Mucosa of gallbladder (tissue), 1 donor: Measurements from ENCODE around the gene PTBP1. TPM values are rescaled to one million over a fixed set of nuclear protein-coding genes. Genes with fewer than 3 reads are reported as not detected.
A peak's percentile ranks its signal among the peaks of the same experiment; 100 is the strongest.

Experiments
- DNase-seq: peaks from one replicate; pipeline ENCODE4 v3.0.0-alpha.2; 2020; ENCODE audit warnings: low spot score
- total RNA-seq: library from RNA; stranded (reverse); gene quantifications from one replicate; pipeline ENCODE4 v1.2.1, GENCODE V29; 2021
- donor health status: DM: no; HTN: no; CAD: no.

Gene PTBP1
- total RNA-seq, 1 donor from 2014 or later = 270 TPM

DNA sequence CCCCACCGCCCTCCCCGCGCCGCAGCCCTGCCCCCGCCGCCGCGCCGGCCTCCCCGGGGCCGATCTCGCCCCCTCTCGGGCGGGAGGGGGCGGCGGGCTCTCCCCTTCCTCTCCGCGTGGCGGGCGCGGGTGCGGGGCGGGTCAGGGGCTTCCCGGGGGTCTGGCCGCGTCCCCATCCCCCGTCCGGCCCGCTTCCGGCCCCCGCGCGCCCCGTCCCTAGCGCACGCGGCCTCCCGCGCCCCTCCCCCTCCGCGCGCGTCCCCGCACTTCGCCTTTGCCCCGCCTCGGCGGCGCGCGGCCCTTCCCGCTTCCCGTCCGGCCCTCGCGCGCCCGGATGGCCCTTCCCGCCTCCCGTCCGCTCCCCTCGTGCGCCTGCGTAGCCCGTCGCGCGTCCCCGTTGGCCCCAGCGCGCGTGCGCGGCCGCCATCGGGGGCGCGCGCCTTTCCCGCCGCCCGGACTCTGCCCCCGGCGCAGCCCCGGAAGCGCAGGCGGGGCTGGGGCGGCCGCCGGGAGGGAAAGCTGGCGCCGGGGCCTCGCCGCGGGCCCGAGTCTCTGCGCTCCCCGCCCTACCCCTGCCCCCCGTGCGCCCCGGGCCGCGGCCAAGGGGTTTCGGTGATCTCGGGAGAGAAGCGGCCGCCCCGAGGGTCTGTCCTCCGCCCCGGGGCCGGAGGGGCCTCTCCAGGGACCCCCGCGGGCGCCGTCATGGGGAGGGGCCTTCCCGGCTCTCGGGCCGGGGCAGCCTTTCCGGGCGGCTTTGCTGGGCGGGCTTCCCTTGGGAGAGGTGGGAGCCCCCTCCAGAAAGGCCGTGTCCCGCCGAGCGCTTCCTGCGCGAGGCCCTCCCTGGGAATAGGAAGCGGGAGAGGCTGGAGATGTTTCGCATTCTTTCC lies 519 bp downstream of the PTBP1 start:
- DNase-seq = peak; percentile 90

DNA sequence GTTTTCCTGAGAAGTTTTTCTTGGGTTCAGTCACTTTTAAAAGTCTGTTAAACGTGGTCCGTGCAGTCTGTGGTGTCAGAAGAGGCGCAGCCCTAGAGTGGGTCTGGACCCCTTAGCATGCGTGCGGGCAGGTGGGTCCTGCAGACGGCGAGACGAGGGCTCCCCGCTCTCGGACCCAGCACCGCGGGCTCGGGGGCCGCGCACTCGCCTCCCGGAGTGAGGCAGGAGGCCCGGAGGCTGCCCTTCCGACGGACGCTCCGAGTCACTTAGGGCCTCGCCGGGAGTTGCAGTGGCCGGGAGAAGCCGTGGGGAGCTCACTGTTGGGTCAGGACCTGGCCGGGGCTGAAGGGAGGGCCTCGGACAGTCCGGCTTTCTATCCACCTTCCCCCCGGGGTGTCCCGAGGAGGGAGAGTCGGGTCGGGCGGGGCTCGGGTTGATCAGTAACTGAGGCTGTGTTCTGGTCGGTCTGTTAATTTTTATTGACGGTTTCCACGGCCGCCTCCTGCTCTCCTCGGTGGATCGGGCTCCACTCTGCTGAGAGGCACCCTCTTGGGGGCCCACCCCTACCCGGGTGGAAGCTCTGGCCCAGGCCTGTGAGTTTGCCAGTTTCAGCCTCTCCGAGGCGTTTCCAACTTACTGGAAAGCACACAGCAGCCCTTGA lies 1.3 kb downstream of the PTBP1 start:
- DNase-seq = peak; percentile 45

DNA sequence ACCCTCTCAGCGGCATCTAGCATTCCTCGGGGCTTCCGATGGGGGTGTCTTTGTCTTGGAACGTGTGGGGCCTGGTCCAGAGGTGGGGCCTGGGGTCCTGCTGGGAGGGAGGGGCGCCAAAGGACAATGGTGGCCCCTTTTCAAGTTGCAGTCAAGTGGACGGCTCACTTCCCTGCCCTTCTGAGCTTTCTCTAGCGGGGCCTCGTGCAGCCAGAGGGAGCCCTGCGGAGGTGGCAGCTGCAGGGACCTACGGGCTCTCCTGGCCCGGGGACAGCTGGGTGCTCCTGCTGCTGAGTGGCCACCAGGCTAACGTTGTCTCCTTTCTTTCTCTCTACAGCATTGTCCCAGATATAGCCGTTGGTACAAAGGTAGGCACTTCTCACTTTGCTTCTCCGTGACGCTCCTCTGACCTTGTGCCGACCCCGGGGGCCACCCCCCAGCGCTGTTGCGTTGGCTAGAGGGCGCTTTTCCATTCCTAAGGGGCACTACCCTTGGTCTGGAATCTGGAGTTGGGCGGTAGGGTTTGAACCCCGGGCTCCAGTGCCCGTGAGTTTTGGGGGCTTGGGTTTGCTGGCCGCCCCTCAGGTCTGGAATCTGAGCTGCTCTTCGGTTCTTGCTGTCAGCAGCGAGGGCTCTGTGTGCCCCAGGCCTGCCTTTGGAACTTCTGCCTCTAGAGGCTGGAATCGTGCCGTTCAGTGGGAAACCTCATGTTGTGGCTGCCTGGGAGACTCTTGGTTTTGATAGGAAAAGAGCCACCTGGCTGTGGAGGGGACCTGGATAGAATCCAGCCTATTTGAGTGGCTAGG lies 2.0 kb downstream of the PTBP1 start:
- no peak for DNase-seq

DNA sequence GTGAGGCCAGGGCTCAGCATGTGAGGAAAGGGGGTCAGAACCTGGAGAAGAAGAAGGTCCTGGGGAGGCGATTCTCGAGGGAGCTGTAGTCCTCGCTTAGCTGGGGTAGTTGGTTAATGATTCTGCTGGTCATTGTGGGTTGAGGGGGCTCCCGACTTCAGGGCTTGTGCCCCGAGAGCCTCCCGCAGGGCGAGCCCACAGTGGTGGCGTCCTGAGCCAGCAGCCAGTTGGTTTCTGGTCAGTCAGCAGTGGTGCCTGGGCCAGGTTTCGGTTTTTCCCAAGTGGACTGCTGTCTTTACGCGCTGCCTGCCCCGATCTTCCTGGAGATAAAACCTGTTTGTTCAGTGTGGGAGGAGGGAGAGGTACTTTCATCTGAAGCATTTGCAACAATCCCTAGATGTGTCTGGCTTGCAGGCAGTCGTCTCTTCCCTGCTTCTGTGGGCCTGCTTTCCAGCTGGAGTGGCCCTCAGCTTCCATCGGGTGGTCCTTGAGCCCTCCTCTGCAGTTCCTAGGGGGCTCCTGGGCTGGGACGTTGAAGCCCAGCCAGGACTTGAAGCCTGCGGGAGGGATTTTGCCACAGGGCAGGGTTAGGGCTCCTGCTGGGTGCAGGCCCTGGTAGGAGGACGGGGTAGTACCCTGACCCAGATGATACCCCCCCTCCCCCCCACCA lies 3.2 kb downstream of the PTBP1 start:
- DNase-seq = peak; percentile 63

DNA sequence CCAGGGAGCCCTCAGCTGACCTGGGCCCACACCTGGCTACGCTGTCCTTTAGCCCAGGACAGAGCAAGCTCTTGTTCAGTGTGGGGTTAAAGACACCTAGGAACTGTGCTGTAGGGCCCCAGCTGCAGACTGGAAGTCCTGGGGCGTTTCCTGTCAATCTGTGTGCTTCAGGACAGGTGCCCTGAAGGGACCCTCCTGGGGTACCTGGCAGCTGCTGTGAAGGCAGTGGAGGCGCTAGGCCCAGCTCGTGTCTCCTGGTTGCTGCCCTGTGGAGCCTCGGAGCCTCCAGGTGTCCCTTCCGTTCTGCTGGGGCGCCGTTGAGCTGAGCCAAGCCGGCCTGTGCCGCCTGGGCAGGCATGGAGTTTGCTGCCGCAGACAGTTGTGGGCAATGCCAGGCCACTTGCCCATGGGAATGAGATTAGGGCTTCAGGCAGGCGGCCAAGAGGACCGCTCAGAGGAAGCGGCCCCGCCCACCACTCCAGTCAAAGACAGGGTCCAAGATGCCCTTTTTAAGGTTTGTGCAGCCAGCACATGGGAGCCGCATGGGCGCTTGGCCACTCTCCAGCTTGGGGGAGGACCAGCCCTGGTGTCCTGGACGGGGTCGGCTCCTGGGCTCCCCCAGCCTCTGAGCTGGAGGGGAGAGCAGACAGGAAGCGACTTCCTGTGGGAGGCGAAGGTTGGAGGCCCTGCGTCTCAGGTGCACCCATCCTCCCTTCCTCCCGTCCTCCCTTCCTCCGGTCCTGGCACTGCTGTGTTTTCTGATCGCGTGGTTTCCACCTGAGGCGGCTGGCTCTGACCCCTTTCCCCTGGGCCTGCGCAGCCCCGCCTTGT lies 4.0 kb downstream of the PTBP1 start:
- peak; percentile 53 for DNase-seq

DNA sequence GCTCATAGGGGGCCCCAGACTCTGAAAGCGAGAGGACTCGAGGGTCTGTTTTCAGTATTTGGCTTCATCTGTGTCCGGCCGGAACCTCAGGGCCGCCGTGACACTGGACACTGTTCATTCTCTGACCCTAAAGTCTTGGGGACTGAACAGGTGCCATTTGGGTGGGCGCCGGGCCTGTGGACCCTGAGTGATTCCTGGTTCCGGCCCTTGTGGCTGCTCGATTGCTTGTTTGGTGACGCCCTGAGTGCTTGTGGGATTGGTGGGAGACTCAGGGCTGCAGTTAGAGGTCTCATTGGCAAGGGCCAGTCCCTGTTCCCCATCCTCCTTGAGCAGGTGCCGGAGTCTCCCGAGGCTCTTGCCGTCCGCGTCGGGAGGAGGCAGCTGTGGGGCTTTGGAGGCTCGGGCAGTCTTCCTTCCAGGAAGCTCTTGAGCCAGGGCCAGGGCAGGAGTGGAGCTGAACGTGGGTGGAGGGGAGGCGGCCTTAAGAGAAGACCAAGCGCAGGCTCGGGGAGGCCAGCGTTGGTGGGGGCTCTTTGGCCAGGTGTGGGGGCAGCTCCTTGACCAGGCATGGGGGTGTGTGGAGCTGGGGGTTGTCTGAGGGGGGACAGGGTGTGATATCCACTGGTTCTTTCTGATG lies 4.7 kb downstream of the PTBP1 start:
- DNase-seq = peak; percentile 39

DNA sequence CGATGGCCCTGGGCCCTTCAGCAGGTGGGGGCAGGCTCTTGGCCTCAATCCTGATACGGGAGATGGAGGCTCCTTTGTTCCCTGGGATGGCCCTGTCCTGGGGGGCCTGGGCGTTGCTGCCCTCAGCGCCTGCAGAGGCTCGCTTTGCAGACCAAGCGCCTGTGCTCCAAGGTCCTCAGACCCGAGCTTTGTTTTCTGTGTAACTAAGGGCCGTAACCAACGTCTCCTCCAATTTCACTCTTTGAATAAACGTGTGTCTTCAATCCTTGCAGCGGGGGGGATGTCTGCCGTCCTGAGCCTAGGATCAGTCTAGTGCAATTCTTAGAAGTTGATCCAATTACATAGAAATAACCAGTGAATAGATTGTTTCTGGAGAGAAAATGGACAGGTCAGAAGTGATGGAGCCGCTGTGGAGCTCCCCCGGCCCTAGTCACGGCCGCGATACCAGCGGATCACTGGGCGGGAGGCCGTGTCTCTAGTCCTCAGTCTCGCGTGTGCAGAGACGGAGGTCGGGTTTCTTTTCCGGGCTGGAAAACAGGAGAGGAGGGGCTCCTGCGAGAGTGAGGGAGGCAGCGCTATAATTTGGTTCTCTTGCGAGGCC lies 5.3 kb downstream of the PTBP1 start:
- DNase-seq = no peak

DNA sequence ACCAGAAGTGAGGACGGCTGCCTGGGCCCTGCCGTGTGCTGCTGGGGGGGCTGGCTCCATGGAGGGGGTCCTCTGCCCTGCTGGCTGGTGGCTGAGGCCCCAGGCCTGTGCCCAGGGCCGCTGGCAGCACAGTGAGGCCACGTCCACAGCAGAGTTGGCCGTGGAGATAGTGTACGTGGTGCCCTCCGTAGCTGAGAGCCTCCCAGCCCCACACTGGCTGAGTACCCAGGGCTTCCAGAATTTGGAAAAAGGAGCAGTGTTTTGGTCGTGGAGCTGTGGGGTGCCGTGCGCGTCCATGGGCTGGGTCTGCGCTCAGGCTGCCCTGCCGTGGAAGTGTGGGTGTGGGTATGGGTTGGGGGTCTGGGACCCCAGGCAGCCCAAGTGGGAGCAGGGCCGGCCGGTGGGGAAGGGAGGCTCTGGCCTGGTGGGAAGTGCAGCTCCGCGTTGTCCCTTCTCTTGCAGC lies 5.9 kb downstream of the PTBP1 start:
- DNase-seq = no peak

DNA sequence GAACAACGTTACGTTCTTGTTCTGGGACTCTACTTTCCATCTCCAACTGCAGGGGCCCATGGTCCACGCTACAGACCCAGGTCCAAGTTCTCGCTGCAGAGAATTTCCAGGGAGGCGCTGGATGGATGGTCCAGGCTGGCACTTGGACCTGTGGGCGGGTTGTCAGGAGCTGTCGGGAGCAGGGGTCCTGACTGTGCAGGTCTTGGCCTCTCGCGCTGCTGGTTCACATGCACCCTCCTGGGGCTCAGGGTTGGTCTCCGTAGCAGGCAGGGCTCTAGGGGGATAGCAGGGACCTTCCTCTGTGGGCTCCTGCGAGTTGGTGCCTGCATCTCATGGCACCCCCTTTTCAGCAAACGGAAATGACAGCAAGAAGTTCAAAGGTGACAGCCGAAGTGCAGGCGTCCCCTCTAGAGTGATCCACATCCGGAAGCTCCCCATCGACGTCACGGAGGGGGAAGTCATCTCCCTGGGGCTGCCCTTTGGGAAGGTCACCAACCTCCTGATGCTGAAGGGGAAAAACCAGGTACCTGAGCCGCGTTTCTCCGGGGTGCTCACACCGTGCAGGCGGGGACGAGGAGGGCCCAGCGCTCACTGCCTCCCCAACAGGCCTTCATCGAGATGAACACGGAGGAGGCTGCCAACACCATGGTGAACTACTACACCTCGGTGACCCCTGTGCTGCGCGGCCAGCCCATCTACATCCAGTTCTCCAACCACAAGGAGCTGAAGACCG lies 6.6 kb downstream of the PTBP1 start:
- no peak for DNase-seq

DNA sequence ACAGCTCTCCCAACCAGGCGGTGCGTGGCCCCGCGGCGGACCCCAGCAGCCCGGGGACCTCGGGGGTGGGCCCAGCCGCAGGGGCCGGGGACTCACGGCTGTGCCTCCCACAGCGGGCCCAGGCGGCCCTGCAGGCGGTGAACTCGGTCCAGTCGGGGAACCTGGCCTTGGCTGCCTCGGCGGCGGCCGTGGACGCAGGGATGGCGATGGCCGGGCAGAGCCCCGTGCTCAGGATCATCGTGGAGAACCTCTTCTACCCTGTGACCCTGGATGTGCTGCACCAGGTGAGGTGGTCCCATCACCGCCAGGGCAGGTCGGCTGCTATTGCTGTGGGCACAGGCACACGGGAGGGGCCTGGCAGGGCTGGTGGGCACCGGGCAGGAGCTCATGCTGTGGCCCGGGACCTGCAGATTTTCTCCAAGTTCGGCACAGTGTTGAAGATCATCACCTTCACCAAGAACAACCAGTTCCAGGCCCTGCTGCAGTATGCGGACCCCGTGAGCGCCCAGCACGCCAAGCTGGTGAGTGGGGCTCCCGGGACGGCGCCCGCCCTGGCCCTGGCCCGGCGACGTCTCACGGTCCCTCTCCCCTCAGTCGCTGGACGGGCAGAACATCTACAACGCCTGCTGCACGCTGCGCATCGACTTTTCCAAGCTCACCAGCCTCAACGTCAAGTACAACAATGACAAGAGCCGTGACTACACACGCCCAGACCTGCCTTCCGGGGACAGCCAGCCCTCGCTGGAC lies 7.3 kb downstream of the PTBP1 start:
- no peak for DNase-seq

DNA sequence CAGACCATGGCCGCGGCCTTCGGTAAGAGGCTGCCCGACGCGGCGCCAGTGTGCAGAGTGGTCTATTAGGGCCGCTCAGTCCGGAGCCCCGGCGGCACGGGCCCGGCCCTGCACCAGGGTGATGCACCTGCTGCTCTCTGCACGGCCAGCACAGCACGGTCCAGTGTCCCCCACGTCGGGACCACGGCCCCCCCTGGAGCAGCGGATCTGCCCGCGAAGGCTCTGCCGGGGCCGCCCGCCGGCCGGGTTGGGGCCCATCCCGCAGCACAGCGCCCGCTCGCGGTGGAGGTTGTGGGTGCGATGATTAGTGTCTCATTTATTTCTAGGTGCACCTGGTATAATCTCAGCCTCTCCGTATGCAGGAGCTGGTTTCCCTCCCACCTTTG lies 7.9 kb downstream of the PTBP1 start:
- DNase-seq = no peak

DNA sequence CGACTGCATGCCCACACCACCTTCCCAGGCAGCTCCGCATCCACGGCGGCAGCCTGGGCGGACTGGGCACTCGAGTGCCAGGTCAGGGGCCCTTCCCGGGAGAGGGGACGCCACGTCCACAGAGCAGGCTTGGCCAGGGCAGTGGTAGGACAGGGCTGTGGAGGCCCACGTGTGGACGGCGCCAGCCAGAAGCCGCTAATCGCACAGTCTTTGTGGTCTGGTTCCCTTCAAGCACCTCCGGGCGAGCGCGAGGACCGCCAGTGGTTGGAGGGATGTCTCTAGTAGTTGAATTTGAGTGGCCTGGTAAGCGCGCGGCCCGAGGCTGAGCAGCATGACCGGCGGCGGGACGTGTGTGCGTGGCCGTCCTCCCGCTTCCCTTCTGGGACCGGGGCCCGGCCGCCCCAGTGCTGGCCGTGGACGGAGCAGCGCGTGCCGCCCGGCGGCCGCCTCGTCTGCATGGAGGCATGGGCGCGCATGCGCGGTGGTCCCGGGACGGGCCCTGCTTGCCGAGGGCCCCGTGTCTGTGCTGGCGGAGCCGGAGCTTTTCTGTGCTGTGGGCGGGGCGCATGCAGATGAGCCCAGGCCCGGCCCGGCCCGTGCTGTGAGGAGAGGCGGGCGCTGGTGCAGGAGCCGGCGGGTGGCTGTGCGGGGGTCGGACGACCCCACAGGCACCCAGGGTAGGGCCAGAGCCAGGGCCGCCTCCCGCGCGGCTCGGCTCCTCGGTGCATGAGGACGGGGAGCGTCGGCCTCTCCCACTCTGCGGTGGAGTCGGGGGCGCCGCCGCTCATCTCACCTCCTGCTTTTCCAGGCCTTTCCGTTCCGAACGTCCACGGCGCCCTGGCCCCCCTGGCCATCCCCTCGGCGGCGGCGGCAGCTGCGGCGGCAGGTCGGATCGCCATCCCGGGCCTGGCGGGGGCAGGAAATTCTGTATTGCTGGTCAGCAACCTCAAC lies 8.6 kb downstream of the PTBP1 start:
- DNase-seq = no peak

DNA sequence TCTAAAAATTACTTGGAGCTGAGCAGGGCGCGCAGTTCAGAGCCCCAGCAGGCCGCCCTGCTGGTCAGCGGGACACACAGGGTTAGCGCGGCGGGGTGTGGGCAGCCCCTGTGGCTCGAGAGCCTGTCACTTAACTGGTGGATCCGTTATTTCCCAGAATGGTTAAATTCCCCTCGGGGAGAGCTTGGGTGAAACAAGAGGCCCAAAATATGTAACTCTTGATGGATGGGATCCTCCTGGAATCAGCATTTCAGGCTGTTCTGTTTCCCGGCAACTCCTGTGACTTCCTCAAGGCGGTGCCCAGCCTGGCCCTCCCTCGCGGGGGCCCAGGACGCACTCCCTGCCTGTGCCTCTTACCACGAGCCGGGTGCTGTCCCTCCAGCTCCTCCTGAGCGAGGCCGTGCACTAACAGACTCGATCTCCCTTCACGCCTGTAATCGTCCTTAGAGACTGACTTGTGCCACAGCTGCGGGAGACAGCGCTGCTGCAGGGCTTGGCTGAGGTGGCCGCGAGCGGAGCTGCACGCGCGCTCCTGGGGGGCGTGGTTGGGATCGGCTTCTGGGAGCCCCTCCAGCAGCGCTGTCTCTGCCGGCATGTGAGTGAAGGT lies 9.7 kb downstream of the PTBP1 start:
- no peak for DNase-seq

DNA sequence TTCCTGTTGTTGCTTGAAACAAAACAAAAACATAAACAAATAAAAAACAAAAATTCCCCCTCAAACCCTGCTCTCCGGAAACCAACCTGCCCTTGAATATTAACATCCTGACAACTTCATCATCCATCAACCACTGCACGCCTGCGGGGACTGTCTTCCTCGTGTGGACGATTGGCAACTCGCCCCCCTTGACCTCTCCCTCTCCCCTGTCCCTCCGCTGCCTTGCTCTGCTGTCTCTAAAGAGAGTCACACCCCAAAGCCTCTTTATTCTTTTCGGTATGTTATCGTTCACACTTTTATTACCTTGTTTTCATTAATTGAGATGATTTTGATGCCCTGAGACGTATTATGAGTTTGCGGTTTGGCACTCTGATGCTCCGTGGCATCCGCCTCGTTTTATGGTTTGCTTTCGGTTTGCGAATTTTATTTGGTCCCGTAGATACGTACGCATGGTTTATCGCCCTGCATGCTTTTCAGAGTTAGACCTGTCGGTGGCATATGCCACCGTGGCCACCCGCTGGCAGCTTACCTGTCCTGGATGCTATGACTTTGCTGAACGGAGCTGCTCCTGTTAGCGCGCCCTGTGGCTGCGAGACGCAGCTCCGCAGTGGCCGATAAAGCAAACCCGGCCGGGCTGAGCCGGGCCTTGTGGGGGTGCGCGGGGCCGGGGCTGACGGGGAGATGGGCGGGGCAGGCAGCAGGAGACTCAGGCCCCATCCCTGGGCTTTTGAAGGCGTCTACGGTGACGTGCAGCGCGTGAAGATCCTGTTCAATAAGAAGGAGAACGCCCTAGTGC lies 10.6 kb downstream of the PTBP1 start:
- no peak for DNase-seq

DNA sequence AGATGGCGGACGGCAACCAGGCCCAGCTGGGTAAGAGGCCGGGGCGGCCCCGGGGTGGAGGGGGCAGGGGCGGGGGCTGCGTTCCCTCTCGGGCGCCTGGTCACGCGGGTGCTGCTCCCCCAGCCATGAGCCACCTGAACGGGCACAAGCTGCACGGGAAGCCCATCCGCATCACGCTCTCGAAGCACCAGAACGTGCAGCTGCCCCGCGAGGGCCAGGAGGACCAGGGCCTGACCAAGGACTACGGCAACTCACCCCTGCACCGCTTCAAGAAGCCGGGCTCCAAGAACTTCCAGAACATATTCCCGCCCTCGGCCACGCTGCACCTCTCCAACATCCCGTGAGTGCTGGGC lies 11.1 kb downstream of the PTBP1 start:
- no peak for DNase-seq
